HEK293 (cell line): ENCODE measurements around the gene UNC93A.
"Not testable (repeated sequence)": the region's sequence is repeated elsewhere in the genome, so short reads cannot be mapped to it uniquely, and the experiment has no call there.

Experiments
- CTCF ChIA-PET: fragments of 350-600 bp; formaldehyde crosslinking; extraction: SDS; loops from one replicate; lab custom pipeline; 2021; ENCODE audit warnings: antibody characterized with exemption; lab: Yijun Ruan, JAX
- POLR2A ChIA-PET: fragments of 300-600 bp; formaldehyde crosslinking; extraction: SDS; loops from one replicate; lab custom pipeline; 2020; ENCODE audit warnings: antibody characterized with exemption, inconsistent platforms; lab: Yijun Ruan, JAX
- H3K27ac ChIP-seq: fragments of 200-500 bp; sonication (Bioruptor generic); 2 replicates; pipeline ENCODE4 v1.5.1; 2014; ENCODE audit warnings: low read depth, low read length, control low read depth, inconsistent platforms; ENCODE audit errors: extremely low read depth
- H3K36me3 ChIP-seq, 2 experiments: fragments of 200-500 bp in 1 of 2; sonication (Bioruptor generic) in 1 of 2; 1 replicate in 1 of 2; 2 replicates in 1 of 2; pipeline ENCODE4 v1.5.1; 2014 to 2017; ENCODE audit warnings: inconsistent platforms in 2 of 2, low read length in 2 of 2; ENCODE audit not compliant: control insufficient read depth in 2 of 2, insufficient read depth in 1 of 2
- H3K4me1 ChIP-seq: fragments of 200-500 bp; sonication (Bioruptor generic); 2 replicates; pipeline ENCODE4 v1.5.1; 2014; ENCODE audit warnings: mild to moderate bottlenecking, low read length, inconsistent platforms; ENCODE audit not compliant: control insufficient read depth, insufficient read depth
- H3K4me3 ChIP-seq: 2 replicates; pipeline ENCODE4 v1.5.1; 2011; ENCODE audit warnings: low read depth, mild to moderate bottlenecking, control low read depth, low read length, moderate library complexity
- H3K9me3 ChIP-seq: fragments of 200-500 bp; sonication (Bioruptor generic); 2 replicates; pipeline ENCODE4 v1.5.1; 2014; ENCODE audit warnings: low read depth, low read length, inconsistent platforms; ENCODE audit not compliant: control insufficient read depth, insufficient read depth
- BCL11A ChIP-seq: fragments of 450-650 bp; formaldehyde crosslinking; IDR thresholded peaks from 2 replicates; pipeline ENCODE4 v1.5.1; 2016; ENCODE audit warnings: low read depth, missing biosample characterization, missing genetic modification characterization
- FEZF1 ChIP-seq: fragments of 450-650 bp; formaldehyde crosslinking; IDR thresholded peaks from 2 replicates; pipeline ENCODE4 v1.5.1; 2016; ENCODE audit warnings: missing biosample characterization, missing genetic modification characterization
- KLF8 ChIP-seq: fragments of 450-650 bp; formaldehyde crosslinking; IDR thresholded peaks from 2 replicates; pipeline ENCODE4 v1.5.1; 2016; ENCODE audit warnings: missing biosample characterization, missing genetic modification characterization
- MZF1 ChIP-seq: fragments of 450-650 bp; formaldehyde crosslinking; IDR thresholded peaks from 2 replicates; pipeline ENCODE4 v1.5.1; 2017; ENCODE audit warnings: missing biosample characterization, missing genetic modification characterization, borderline replicate concordance
- SETDB1 ChIP-seq: IDR thresholded peaks from one replicate; pipeline ENCODE4 v1.6.1; 2017; ENCODE audit warnings: mild to moderate bottlenecking, low read length, moderate library complexity, mixed read lengths; ENCODE audit not compliant: insufficient read length
- ZBTB21 ChIP-seq: fragments of 450-650 bp; formaldehyde crosslinking; IDR thresholded peaks from 2 replicates; pipeline ENCODE4 v1.5.1; 2017; ENCODE audit warnings: missing biosample characterization, missing genetic modification characterization
- ZNF112 ChIP-seq: fragments of 450-650 bp; formaldehyde crosslinking; IDR thresholded peaks from 2 replicates; pipeline ENCODE4 v1.5.0; 2017; ENCODE audit warnings: missing biosample characterization, missing genetic modification characterization
- ZNF114 ChIP-seq: fragments of 450-650 bp; formaldehyde crosslinking; IDR thresholded peaks from 2 replicates; pipeline ENCODE4 v1.5.0; 2017; ENCODE audit warnings: missing biosample characterization, missing genetic modification characterization
- ZNF146 ChIP-seq: fragments of 450-650 bp; formaldehyde crosslinking; IDR thresholded peaks from 2 replicates; pipeline ENCODE4 v1.5.1; 2016; ENCODE audit warnings: missing biosample characterization, missing genetic modification characterization
- ZNF16 ChIP-seq: fragments of 450-650 bp; formaldehyde crosslinking; IDR thresholded peaks from 2 replicates; pipeline ENCODE4 v1.5.1; 2016; ENCODE audit warnings: low read depth, missing biosample characterization, missing genetic modification characterization
- ZNF169 ChIP-seq: fragments of 450-650 bp; formaldehyde crosslinking; IDR thresholded peaks from 2 replicates; pipeline ENCODE4 v1.5.1; 2016; ENCODE audit warnings: missing biosample characterization, missing genetic modification characterization
- ZNF174 ChIP-seq: fragments of 450-650 bp; formaldehyde crosslinking; IDR thresholded peaks from 2 replicates; pipeline ENCODE4 v1.5.0; 2017; ENCODE audit warnings: missing biosample characterization, mild to moderate bottlenecking, missing genetic modification characterization
- ZNF184 ChIP-seq: fragments of 450-650 bp; IDR thresholded peaks from 2 replicates; pipeline ENCODE4 v1.5.1; 2018; ENCODE audit warnings: missing biosample characterization, mild to moderate bottlenecking, missing genetic modification characterization
- ZNF221 ChIP-seq: fragments of 450-650 bp; formaldehyde crosslinking; IDR thresholded peaks from 2 replicates; pipeline ENCODE4 v1.5.1; 2017; ENCODE audit warnings: missing biosample characterization, missing genetic modification characterization, borderline replicate concordance
- ZNF311 ChIP-seq: fragments of 450-650 bp; formaldehyde crosslinking; IDR thresholded peaks from 2 replicates; pipeline ENCODE4 v1.5.1; 2017; ENCODE audit warnings: missing biosample characterization, missing genetic modification characterization, borderline replicate concordance
- ZNF341 ChIP-seq: fragments of 450-650 bp; formaldehyde crosslinking; IDR thresholded peaks from 2 replicates; pipeline ENCODE4; 2016; ENCODE audit warnings: low read depth, missing biosample characterization, missing genetic modification characterization
- ZNF488 ChIP-seq: fragments of 450-650 bp; formaldehyde crosslinking; IDR thresholded peaks from 2 replicates; pipeline ENCODE4 v1.5.1; 2016; ENCODE audit warnings: missing biosample characterization, missing genetic modification characterization
- ZNF514 ChIP-seq: fragments of 450-650 bp; formaldehyde crosslinking; IDR thresholded peaks from 2 replicates; pipeline ENCODE4 v1.5.1; 2016; ENCODE audit warnings: missing biosample characterization, missing genetic modification characterization
- ZNF518A ChIP-seq: fragments of 450-650 bp; formaldehyde crosslinking; conservative IDR thresholded peaks from 2 replicates; pipeline ENCODE4 v1.5.1; 2016; ENCODE audit warnings: low read depth, missing biosample characterization, missing genetic modification characterization
- ZNF558 ChIP-seq: fragments of 450-650 bp; formaldehyde crosslinking; IDR thresholded peaks from 2 replicates; pipeline ENCODE4 v1.5.1; 2016; ENCODE audit warnings: missing biosample characterization, missing genetic modification characterization
- ZNF561 ChIP-seq: fragments of 450-650 bp; IDR thresholded peaks from 2 replicates; pipeline ENCODE4 v1.5.1; 2018; ENCODE audit warnings: missing biosample characterization, missing genetic modification characterization, borderline replicate concordance
- ZNF571 ChIP-seq: fragments of 450-650 bp; formaldehyde crosslinking; IDR thresholded peaks from 2 replicates; pipeline ENCODE4 v1.5.0; 2017; ENCODE audit warnings: missing biosample characterization, missing genetic modification characterization
- ZNF600 ChIP-seq: fragments of 450-650 bp; formaldehyde crosslinking; IDR thresholded peaks from 2 replicates; pipeline ENCODE4 v1.5.1; 2016; ENCODE audit warnings: missing biosample characterization, missing genetic modification characterization
- ZNF776 ChIP-seq: fragments of 450-650 bp; formaldehyde crosslinking; IDR thresholded peaks from 2 replicates; pipeline ENCODE4 v1.5.0; 2017; ENCODE audit warnings: missing biosample characterization, missing genetic modification characterization, borderline replicate concordance
- ZNF843 ChIP-seq: fragments of 450-650 bp; formaldehyde crosslinking; IDR thresholded peaks from 2 replicates; pipeline ENCODE4 v1.5.1; 2016; ENCODE audit warnings: missing biosample characterization, missing genetic modification characterization

Gene UNC93A

GRCh38 chr6:167275001-167275400 lies 16.1 kb upstream of the UNC93A start (continued):
- no peak for TF ChIP-seq ZNF169 (tag by site-specific recombination)

DNA sequence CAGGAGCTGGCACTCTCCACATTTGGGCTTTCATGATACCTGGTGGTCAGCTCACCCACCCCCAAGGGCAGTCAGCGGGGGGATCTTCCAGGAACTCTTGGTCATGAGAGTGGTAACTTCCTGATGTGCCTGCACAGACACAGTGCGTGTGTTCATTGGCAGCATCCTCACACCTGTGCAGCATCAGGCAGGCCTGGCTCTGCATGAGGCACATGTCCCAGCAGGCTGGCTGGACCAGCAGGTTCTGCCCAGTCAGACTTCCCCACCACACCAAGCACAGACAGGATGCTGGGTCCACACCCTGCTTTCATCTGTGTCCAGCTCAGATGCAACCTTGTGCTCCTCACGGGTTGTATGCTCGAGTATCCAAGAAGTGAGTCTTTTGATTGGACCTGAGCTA lies 15.7 kb upstream of the UNC93A start:
- H3K4me1 ChIP-seq: no peaks in the 10 kb centered on the region
- H3K4me3 ChIP-seq: no peak overlapping the region
- no peak overlapping the region for H3K27ac ChIP-seq
- H3K9me3 ChIP-seq: no peaks in the 10 kb centered on the region
- ChIA-PET POLR2A (no interaction called here), CTCF (interaction anchor here (0.8 kb wide), 1 partner anchor 46 kb away, joined by 4 read pairs; no protein-coding TSS in a partner anchor)
- H3K36me3 ChIP-seq: no peaks in the 10 kb centered on the region
- TF ChIP-seq ZNF558 (tag by site-specific recombination) (no peak), ZNF341 (tag by site-specific recombination) (no peak), KLF8 (no peak), ZNF561 (tag by site-specific recombination) (no peak), ZNF571 (tag by site-specific recombination) (no peak), ZNF311 (tag by site-specific recombination) (no peak), ZNF488 (tag by site-specific recombination) (no peak), ZNF600 (no peak), ZNF514 (tag by site-specific recombination) (no peak), ZNF174 (tag by site-specific recombination) (no peak), ZNF146 (tag by site-specific recombination) (no peak), ZNF16 (no peak), ZNF843 (tag by site-specific recombination) (no peak), ZBTB21 (tag by site-specific recombination) (no peak)

- POLR2A ChIA-PET: no interaction called here
- Histone ChIP-seq H3K4me1 (no peaks in the 10 kb centered on the region), H3K9me3 (no peaks in the 10 kb centered on the region), H3K27ac (no peak overlapping the region), H3K4me3 (no peak overlapping the region), H3K36me3 (no peaks in the 10 kb centered on the region)
- CTCF ChIA-PET: interaction anchor here (0.8 to 1.3 kb wide), 2 partner anchors 12 to 14 kb away, joined by 3 to 4 read pairs; partner anchors contain the start of gene UNC93A
- TF ChIP-seq ZNF221 (tag by site-specific recombination) (no peak), ZNF776 (no peak), ZNF518A (no peak), SETDB1 (no peak), FEZF1 (tag by site-specific recombination) (no peak), ZNF184 (tag by site-specific recombination) (no peak), ZNF114 (tag by site-specific recombination) (no peak), MZF1 (no peak), ZNF112 (tag by site-specific recombination) (no peak), BCL11A (no peak)
These were observed 14.2 kb upstream of the UNC93A start for GRCh38 chr6:167276772-167277533.

DNA sequence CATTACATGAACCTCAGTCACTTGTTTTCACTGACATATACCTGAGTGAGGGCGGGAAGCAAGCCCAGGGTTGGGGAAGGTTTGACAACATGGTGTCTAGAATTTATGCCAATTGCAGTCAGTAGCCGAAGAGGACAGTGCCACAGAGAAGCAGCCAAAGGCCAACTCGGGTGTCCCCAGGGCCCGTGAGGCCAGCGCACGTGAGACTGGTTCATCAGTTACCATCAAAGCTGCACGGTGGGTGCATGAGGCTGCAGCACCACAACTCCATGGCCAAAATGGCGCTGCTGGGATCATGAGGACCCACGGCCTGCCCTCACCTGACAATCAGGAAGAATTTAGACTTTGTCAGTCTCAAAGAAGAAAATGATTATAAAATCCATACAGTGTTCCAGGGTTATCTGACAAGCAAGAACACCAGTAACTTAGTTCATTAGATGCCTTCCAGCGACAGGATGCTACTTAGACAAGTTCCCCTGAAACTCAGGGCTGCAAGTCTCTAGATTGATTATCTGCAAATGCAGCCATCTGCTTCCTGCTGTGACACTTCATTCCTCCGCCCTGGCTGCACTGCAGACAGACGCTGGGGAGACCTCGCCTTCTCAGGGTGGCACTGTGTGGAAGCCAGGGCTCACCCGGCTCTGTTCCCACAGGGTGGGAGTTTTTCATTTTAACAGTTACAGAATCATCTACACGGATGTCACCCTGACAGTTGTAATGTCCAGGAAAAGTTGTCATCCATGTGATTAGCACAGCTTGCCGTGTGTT lies 12.8 kb upstream of the UNC93A start:
- H3K36me3 ChIP-seq, H3K27ac ChIP-seq, H3K4me3 ChIP-seq, H3K4me1 ChIP-seq, H3K9me3 ChIP-seq, POLR2A ChIA-PET: not testable (repeated sequence)
- CTCF ChIA-PET: interaction anchor here (0.6 to 0.8 kb wide), 2 partner anchors 11 to 60 kb away, joined by 3 to 4 read pairs; no protein-coding TSS in a partner anchor
